Activated CD4-positive, alpha-beta T cell treated with anti-CD3 and anti-CD28 coated beads for 4 hours (primary cell): ENCODE measurements around the gene FBXO21.
"Not testable (repeated sequence)": the region's sequence is repeated elsewhere in the genome, so short reads cannot be mapped to it uniquely, and the experiment has no call there.

Source experiments
- DNase-seq, 2 donors: peaks; one replicate each; pipeline ENCODE4 v3.0.0-alpha.2; 2020

FBXO21 gene

DNA sequence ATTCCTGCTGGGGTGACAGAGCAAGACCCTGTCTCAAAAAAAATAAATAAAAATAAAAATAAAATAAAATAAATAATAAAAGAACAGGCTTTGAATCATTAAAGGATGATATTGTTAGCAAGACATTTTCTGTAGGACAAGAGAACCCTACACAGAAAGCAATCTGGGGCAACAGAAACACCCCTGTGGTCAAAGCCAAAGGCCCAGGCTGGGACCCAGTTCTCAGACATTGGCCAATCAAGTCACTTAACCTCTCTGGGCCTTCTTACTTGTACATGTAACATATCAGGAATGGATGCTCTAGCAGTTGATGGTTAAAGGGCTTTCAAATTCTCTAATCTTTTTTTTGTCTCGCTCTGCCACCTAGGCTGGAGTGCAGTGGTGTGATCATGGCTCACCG, 55.5 kb downstream of the FBXO21 start:
- no peak for DNase-seq

DNA sequence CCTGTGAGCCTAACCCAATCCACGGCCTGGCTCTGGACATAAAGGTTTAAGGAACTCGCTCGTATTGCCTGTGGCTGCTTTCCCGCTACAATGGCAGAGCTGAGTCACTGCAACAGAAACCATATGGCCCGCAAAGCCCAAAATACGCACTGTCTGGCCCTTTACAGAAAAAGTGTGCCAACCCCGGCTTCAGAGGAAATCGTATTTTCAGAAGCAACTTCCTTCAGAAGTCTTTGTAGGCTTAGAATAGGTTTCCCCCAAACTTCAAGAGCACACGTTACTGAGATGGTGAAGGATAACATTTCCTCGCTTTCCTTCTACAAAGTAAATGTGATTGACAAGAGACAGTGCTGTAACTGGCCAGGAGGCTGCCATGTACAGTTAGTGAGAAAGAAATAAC, 56.2 kb downstream of the FBXO21 start:
- DNase-seq = peak; percentile 30 to 50

- no peak for DNase-seq
These were observed 59.5 kb downstream of the FBXO21 start for GRCh38 chr12:117130801-117131200.

DNA sequence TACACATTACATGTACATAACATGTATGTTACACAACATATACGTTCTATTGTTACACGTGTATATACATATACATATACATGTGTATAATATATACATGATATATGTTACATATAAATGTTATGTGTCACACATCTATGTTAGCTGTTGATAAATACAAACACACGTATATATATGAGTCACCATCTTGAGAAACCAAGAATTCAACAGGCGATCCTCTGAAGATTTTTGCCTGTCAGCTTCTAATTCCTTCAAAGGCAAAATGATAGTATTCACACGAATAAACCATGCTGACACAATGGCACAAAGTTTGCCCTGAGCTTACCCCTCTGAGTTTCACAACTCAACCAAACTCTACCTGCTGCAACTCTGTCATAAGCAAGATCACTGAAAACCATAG, 60.9 kb downstream of the FBXO21 start:
- no peak for DNase-seq

- no peak for DNase-seq
These were observed 62.1 kb downstream of the FBXO21 start for GRCh38 chr12:117127933-117128823.

DNA sequence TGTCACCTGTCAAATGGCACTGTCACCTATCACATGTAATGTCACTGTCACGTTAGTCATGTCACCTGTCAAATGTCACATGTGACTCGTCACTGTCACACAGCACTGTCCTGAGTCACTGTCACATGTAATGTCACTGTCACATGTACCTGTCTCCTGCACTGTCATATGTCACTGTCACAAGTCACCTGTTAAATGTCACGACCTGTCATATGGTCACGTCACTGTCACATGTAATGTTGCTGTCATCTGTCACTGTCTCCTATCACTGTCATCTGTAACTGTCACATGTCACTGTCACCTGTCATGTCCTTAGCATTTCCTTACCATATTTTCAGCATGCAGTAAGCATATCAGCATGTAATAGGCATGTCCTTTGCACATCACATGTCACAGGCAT, 63.9 kb downstream of the FBXO21 start:
- DNase-seq = no peak

DNA sequence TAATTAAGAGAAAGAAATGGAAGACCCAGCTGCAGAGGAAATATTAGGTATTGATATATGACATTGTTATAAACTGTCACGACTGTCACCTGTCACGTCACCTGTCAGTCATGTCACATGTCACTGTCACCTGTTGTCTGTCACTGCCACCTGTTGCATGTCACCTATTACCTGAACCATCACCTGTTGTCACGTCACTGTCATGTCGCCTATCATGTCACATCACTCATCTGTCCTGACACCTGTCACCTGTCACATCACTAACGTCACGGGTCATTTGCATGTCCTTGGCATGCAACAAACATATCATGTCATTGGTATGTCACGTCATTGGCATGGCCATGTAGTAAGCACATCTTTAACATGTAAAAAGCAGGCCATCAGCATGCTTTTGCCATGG, 64.5 kb downstream of the FBXO21 start:
- DNase-seq = no peak

DNA sequence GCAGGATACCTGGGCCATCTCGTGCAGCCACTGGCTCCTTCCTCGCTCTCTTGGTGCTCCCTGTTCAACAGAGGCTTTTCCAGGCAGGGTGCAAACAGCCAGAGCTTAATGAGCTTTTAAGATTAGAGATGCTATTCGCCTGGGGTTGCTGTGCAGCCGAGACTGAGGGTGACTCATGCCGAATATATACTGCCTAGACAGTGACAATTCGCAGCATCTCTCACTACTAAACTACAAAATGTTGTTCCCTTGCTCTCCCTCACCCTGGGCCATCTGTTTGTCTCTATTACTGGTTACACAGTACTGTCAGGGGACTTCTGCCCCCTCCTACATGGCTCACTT, 65.0 kb downstream of the FBXO21 start:
- DNase-seq = no peak

DNA sequence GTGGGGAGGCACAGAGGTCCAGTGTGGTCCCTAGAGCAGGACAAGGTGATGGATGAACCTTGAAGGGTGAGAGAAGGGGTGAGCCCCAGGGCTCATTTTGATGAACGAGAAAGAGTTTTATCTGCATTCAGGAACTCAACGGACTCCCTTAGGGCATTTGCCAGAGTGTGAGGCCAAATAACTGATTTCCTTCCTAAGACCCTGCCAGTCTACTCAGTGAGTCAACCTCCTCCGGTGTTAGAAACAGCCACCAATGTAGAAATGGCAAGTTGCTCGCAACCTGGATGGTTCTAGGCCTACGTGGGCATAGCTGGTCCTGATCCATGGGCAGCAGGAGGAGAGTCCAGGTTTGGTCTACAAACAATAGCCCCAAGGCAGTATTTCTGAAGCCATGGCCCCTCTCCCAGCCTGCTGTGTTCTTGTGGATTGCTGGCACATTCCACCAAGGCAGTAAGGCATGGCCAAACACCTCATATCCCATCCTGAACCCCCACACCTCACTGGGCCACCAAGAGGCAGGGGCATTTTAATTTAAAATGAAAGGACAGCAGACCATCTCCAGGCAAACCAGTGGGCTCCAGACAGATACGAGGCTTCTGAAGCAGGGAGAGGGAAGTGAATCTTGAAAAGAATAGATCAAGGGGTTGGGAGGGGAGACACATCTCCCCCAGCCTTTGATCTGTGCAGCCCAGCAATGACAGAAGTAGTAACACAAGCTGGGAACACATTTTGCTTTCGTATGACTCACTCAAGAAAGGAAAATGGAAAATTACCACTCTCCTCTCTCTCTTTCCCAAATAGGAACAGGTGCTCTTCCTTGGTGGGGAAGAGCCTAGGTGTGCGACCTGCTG, 65.6 kb downstream of the FBXO21 start:
- DNase-seq = no peak

GRCh38 chr12:117121441-117121840, 68.8 kb downstream of the FBXO21 start:
- no peak for DNase-seq

GRCh38 chr12:117120787-117121186, 69.5 kb downstream of the FBXO21 start:
- DNase-seq = no peak

- peak; percentile 11 to 46 for DNase-seq
These were observed 70.6 kb downstream of the FBXO21 start for GRCh38 chr12:117119592-117120198.

GRCh38 chr12:117118838-117119591, 71.3 kb downstream of the FBXO21 start:
- DNase-seq = no peak

- DNase-seq = no peak
These were observed 75.5 kb downstream of the FBXO21 start for GRCh38 chr12:117114784-117115183.

DNA sequence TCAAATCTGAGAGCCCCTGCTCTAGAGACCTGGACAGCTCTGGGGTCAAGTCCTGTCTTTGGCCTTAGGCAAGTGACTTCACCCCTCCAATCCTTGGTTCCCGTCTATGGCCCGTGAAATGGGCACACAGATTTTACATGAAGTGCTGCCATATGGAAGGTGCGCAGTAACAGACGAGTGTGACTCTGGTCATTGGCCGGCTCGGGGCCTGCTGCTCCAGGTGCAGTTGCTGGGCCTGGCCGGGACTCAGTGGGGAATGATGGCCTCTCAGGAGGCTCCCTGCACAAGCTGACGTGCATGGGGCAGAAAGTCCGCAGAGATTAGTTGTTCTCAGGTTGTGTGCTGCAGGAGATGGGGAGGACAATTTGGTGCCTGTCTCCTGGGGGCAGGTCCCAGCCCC, 77.0 kb downstream of the FBXO21 start:
- DNase-seq = no peak

- DNase-seq = no peak
These were observed 78.3 kb downstream of the FBXO21 start for GRCh38 chr12:117111821-117112595.

DNA sequence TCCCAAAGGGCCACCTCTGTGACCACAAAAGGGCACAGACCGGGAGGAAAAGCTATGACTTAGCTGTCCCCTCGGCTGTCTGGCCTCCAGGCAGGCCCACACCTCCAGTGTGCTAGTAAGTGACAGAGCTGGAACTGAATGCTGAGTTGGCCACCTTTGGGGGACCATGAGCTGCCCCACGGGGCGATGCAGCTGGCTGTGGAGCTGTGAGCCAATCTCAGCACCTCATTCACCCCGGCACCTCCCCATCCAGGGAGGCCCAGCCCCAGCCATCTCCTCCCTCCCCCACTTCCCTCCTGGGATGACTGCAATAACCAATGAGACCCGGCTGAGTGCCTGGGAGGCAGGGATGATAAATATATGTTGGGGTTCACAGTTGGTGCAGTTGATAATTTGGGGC, 78.9 kb downstream of the FBXO21 start:
- no peak for DNase-seq

DNA sequence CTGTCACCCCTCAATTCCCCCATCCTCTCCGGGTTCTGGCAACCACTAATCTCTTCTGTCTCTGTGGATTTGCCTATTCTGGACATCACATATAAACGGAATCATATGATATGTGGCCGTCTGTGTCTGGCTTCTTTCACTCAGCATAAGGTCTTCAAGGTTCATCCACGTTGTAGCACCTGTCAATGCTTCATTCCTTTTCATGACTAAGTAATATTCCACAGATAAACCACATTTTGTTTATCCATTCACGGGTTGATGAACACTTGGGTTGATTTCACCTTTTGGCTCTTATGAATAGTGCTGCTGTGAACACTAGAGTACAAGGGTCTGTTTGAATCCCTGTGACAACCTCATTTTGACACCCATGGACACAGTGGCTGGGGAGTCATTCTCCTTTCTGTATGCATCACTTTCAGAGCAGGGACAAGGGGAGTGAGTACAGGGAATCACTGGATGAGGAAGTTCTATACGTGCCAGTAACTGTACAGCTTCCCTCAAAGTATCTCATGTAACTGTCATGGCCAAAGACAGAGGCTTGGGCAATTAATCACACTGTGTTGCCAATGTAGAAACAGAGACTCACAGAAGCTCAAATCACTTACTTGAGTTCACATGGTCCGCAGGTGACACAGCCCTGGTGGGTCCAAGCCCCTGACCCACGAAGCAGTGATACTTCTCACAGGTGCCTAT, 80.2 kb downstream of the FBXO21 start:
- no peak for DNase-seq

- DNase-seq = peak; percentile 27
These were observed 84.4 kb downstream of the FBXO21 start for GRCh38 chr12:117105902-117106301.

GRCh38 chr12:117104003-117104402, 86.3 kb downstream of the FBXO21 start:
- not testable (repeated sequence) for DNase-seq

DNA sequence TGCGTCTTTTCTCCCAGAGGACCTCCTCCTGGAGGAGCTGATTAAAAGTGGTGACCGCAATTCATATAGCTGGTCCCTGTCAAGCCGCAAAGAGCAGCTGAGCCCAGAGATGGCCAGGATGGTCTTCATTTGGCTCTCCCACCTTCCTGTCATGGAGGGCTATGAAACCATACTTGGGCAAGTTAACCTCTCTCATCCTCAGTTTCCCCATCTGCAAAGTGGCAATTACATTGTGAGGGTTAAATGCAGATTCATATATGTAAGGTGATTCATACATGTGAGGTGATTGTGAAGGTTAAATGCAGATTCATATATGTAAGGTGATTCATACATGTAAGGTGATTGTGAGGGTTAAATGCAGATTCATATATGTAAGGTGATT, 87.5 kb downstream of the FBXO21 start:
- DNase-seq = no peak
